ENCODE measurements around the gene ALG8.
A peak's percentile ranks its signal among the peaks of the same experiment; 100 is the strongest.
"Not testable (repeated sequence)": the region's sequence is repeated elsewhere in the genome, so short reads cannot be mapped to it uniquely, and the experiment has no call there.

ALG8 gene

DNA sequence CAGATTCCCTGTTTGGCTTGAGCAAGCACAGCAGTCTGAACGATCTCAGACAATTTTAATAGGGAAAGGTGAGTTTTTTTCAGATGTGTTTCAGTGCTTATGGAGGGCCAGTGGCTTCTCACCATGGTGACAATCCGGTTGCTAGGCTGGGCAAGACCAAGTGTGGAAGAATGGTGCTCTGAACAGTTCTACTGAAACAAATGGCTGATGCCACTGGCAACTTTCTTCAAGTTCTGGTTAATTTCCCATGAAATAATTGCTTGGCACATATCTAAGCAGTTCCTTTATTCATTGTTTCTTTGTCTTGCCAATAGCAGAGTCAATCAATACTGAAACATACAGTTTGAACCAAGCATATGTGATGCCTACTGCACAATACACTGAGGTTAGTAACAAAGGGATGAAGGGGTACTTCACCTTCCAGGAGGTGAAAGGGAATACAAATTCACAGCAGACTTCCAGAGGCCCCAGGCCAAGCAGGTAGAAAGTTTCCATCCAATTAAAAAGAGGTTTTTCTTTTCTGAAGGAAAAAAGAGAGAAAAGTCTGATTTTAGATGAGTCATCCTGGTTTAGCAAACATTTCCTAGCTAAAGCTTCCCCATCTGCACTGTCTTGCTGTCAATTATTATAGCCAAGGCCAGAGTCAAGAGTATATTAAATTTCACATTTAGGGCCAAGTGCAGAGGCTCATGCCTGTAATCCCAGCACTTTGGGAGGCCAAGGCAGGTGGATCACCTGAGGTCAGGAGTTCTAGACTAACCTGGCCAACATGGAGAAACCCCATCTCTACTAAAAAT lies 38.6 kb downstream of the ALG8 start:
- DNase-seq (ENCODE audit: low read depth in 1 of 2, low spot score in 1 of 2), result no peak

DNA sequence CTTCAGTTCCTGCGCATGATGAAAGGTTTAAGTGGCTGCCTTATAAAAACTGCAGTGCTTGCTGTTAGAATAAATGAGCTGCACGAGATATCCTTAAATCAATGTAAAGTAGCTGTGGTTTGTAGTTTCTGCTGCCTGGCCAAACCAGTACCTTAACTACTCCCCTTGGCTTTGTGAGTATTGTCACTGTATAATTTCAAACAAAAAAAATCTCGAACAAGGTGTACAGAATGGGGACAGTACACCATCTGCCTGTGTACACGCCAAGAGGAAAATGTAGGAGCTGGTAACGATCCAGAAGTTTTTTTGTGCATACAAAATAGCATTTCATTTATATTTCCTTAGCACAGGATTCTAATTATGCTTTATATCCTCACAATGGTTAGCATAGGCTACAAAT lies 39.2 kb downstream of the ALG8 start:
- no peak for DNase-seq (ENCODE audit: low read depth in 1 of 2, low spot score in 1 of 2)

DNA sequence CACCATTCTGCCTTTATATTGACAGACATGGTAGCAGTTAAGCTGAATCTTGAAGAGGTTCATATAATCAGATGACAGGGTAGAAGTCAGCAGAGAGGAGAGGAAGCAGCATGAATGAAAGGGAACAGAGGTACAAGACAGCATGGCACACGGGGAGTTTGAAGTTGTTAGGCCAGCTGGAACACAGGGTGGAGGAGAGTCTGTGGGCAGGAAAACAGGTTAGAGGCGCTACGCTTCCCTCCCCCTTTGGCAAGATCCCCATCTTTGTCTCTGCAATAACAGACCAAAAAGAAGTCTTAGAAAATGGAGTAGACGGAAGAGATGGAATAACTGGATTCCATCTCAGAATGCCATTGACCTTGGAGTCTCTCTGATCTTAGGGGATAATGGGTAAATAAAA lies 39.8 kb downstream of the ALG8 start:
- no peak for DNase-seq (ENCODE audit: low read depth in 1 of 2, low spot score in 1 of 2)

DNA sequence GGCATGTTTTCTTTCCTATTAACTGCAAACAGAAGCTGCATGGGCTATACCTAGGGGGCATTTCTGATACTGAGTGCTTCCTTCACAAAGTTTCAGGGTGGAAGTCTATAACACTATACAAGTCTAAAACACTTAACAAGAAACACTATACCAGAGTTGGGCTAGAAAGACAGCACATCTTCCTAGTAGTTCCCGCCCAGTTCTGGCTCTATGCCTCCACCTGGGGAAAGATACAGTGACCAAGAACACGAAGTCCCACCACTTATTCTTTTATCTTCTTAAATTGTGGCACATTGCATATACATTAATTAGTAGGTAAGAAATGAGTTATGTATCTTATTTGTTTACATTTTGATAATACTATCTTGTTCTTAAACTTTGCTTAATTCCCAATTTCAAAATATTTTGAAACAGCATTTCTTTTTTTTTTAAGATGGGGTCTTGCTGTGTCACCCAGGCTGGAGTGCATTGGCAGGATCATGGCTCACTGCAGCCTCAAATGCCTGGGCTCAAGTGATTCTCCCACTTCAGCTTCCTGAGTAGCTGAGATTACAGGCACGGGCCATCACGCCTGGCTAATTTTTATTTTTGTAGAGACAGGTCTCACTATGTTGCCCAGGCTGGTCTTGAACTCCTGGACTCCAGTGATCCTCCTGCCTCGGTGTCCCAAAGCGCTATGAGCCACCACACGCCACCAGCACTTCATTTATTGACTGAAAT lies 41.6 kb downstream of the ALG8 start:
- DNase-seq (ENCODE audit: low read depth in 1 of 2, low spot score in 1 of 2), result no peak

DNA sequence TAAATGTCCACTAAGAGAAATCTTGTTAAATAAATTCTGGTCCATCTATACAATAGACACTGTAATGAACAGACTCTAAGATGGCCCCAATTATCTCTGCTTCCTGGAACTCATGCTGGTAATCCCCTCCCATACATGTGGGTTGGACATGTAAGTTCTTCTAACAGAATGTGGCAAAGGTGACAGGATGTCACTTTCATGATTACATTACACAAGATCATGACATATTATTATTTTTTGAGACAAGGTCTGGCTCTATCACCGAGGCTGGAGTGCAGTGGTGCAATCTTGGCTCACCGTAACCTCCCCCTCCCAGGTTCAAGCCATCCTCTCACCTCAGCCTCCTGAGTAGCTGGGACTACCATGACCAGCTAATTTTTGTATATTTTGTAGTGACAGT lies 45.2 kb downstream of the ALG8 start:
- no peak for DNase-seq (ENCODE audit: low read depth in 1 of 2, low spot score in 1 of 2)

DNA sequence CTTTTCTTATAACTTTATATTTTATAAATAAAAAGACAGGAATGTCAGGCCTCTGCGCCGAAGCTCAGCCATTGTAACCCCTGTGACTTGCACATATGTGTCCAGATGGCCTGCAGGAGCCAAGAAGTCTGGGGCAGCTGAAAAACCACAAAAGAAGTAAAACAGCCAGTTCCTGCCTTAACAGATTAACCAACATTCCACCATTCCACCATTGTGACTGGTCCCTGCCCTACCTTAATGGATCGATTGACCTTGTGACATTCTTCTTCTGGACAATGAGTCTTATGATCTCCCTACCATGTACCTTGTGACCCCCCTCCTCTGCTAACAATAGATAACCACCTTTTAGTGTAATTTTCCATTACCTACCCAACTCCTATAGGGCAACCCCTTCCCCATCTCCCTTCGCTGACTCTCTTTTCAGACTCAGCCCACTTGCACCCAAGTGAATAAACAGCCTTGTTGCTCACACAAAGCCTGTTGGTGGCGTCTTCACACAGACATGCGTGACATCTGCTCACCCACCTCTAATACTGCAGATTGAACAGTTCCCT lies 52.8 kb downstream of the ALG8 start:
- DNase-seq (ENCODE audit: low read depth in 1 of 2, low spot score in 1 of 2), result not testable (repeated sequence)

DNA sequence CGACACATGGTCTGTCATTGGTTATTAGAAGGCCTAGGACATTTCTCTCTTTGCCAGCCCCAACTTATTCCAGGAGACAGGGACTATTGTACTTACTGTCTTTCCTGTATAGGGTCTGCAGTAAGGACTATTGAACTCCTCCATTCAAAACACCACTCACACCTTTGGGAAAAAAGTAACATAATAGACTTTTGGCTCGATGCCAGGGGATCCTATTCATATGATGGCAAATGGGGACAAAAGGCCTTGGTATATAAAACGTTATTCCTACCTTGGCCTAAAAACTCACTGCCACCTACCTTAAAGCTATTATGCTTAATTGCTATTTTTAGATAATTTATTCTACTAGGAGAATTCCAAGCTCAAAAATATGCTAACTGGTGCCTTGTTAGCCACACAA lies 53.5 kb downstream of the ALG8 start:
- DNase-seq (ENCODE audit: low read depth in 1 of 2, low spot score in 1 of 2), result no peak

DNA sequence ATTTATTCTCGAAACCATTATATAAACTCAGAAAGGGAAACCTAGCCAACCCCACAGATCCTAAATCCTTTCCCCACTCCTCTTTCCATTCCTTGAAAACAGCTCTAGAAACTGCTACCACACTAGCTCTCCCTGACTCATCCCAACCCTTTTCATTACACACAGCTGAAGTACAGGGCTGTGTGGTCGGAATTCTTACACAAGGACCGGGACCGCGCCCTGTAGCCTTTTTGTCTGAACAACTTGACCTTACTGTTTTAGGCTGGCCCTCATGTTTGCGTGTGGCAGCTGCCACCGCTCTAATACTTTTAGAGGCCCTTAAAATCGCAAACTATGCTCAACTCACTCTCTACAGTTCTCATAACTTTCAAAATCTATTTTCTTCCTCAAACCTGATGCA lies 54.9 kb downstream of the ALG8 start:
- DNase-seq (ENCODE audit: low read depth in 1 of 2, low spot score in 1 of 2), result not testable (repeated sequence)

DNA sequence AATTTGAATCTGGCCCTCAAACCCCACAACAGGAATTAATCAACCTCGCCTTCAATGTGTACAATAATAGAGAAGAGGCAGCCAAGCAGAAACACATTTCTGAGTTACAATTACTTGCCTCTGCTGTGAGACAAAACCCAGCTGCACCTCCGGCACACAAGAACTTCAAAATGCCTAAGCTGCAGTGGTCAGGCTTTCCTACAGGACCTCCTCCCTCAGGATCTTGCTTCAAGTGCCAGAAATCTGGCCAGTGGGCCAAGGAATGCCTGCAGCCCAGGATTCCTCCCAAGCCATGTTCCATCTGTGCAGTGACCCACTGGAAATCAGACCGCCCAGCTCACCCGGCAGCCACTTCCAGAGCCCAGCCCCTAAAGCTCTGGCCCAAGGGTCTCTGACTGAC lies 56.4 kb downstream of the ALG8 start:
- no peak for DNase-seq (ENCODE audit: low read depth in 1 of 2, low spot score in 1 of 2)

DNA sequence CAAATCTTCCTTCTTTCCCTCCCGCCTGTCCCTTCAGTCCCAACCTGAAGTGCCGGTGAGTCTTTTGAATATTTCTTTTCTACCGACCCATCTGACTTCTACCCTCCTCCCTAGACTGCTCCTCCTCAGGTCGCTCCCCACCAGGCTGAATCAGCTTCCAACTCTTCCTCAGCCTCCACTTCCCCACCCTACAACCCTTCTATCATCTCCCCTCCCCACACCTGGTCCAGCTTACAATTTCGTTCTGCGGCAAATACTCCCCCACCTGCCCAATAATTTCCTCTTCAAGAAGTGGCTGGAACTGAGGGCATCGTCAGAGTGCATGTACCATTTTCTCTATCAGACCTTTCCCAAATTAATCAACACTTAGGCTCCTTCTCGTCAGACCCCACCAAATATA lies 57.3 kb downstream of the ALG8 start:
- DNase-seq (ENCODE audit: low read depth in 1 of 2, low spot score in 1 of 2), result no peak

DNA sequence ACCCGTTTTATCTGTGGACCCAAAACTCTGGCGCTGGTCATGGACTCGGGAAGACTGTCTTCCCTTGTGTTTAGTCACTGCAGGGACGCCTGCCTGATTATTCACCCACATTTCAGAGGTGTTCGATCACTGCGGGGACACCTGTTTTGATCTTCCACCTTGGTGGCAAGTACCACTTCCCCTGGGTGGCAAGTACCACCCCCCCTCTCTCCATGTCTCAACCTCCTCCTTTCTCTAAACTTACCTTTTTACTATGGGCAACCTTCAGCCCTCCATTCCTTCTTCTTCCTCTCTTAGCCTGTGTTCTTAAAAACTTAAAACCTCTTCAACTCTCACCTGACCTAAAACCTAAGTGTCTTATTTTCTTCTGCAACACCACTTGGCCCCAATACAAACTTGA lies 57.8 kb downstream of the ALG8 start:
- no peak for DNase-seq (ENCODE audit: low read depth in 1 of 2, low spot score in 1 of 2)

DNA sequence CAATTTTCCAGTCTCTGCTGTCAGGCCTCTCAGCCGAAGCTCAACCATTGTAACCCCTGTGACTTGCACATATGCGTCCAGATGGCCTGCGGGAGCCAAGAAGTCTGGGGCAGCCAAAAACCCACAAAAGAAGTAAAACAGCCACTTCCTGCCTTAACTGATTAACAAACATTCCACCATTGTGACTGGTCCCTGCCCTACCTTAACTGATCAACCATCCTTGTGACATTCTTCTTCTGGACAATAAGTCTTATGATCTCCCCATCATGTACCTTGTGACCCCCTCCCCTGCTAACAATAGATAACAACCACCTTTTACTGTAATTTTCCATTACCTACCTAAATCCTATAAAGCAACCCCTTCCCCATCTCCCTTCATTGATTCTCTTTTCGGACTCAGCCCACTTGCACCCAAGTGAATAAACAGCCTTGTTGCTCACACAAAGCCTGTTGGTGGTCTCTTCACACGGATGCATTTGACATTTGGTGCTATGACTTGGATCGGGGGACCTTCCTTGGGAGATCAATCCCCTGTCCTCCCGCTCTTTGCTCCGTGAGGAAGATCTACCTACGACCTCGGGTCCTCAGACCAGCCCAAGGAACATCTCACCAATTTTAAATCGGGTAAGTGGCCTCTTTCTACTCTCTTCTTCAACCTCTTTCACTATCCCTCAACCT lies 58.5 kb downstream of the ALG8 start:
- no peak for DNase-seq (ENCODE audit: low read depth in 1 of 2, low spot score in 1 of 2)

DNA sequence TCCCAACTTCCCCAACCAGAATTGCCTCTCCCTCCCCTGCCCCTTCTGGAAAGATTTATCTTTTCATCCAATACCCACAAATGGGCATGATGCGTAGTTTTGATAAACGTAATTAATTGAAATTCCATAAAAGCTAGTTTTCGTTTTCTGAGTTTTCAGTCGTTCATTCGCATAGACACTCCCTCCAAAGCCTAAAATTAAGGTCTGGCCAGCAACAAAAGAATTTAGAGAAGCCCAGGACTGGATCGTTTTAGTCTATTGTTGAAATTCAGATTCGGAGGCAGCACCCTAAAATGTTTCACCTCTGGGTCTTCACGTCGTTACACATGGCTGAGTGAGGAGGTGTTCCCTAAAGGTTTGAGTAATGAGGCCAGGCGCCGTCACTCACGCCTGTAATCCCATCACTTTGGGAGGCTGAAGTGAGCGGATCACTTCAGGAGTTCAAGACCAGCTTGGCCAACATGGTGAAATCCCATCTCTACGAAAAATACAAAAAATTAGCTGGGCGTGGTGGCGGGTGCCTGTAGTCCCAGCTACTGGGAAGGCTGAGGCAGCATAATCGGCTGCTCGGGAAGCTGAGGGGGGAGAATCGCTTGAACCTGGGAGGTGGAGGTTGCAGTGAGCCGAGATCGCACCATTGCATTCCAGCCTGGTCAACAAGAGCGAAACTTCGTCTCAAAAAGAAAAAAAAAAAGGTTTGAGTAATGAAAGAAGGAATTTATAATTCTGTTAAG lies 59.2 kb downstream of the ALG8 start:
- DNase-seq (ENCODE audit: low read depth in 1 of 2, low spot score in 1 of 2), result no peak

DNA sequence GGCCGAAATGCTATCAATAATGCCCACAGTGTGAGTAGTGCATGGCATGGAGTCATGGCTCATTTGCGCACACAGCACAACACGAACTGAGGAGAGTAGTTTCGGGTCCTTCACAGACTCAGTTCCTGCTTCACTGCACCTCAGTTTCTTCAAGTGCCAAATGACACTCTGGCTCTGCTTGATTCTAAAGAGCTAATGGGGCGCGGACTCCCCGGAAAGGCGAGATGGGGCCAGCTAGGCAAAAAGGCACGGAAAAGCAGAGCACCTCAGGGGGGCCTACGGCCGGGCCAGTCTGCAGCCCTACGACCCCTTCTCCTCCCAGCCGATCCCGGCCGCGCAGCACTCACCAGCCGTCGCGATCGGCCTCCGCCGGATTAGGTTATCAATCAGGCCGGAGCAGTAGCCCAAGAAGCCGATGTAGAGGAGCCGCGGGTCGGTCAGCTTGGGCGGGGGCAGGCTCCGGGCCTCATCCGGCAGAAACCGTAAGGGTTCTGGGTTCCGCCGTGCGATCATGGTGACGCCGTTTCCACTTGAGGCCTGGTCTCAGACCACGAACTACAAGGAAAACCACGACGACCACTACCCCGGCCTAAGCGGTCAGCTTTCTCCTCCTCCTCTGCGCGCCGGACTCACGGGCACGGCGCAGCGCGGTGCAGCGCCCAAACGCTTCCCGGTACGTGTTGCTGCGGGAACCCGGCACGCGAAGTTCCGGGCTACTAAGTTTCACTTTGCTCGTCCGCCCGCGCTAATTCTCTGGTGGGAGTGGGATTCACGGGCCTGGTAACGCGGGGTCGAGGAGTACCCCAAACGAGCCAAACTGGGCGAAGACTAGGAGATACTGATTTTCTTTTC lies 60.0 kb downstream of the ALG8 start, which contains the start of gene NDUFC2:
NDUFC2 (minus strand) TSS at position 631 of the 852 bp plus-strand sequence; CDS start at position 513, 118 bp downstream.
- DNase-seq (ENCODE audit: low read depth in 1 of 2, low spot score in 1 of 2), result peak; percentile 22 to 51

DNA sequence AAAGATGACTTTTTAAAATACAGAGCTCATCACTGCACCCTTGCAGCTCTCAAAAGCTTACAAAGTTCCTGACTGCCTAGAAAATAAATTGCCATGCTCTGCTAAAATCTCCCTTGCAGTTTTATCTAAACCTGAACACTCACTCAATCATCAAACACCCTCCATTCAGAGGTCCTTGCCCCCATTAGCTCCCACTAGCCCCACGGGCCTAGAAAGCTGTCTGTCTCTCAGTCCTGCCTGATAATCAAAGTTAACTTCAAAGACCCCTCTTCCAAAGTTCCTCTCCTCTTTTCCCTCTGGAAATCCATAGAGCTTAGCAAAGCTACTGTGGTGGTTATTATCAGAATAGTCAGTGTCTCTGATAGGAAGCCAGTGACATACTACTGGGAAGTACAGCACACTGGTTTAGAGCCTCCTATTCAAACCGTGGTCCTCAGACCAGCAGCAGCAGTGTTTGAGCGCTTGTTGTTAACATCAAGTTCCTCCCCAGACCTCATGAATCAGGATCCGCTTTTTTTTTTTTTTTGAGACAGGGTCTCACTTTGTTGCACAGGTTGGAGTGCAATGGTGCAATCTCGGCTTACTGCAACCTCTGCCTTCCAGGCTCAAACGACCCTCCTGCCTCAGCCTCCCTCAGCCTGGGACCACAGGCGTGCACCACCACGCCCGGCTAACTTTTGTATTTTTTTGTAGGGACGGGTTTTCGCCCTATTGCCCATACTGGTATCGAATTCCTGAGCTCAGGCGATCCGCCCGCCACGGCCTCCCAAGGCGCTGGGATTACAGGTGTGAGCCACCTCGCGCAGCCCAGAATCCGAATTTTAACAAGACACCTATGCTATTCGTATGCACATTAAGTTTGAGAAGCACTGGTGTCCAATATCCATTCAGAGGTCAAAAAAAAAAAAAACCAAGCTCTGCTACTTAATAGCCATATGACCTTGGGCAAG lies 60.9 kb downstream of the ALG8 start:
- no peak for DNase-seq (ENCODE audit: low read depth in 1 of 2, low spot score in 1 of 2)

DNA sequence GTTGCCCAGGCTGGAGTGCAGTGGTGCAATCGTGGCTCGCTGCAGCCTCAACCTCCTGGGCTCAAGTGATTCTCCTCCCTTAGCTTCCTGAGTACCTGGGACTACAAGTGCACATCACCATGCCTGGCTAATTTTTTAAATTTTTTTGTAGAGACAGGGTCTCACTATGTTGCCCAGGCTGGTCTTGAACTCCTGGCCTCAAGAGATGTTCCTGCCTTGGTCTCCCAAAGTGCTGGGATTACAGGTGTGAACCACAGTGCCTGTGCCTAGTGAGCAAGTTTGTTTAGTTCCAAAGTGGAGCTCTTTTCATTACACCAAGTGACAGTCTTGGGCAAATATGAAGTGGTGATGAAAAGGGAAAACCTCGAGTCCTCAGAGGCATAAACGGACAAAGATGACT lies 61.8 kb downstream of the ALG8 start:
- not testable (repeated sequence) for DNase-seq (ENCODE audit: low read depth in 1 of 2, low spot score in 1 of 2)

DNA sequence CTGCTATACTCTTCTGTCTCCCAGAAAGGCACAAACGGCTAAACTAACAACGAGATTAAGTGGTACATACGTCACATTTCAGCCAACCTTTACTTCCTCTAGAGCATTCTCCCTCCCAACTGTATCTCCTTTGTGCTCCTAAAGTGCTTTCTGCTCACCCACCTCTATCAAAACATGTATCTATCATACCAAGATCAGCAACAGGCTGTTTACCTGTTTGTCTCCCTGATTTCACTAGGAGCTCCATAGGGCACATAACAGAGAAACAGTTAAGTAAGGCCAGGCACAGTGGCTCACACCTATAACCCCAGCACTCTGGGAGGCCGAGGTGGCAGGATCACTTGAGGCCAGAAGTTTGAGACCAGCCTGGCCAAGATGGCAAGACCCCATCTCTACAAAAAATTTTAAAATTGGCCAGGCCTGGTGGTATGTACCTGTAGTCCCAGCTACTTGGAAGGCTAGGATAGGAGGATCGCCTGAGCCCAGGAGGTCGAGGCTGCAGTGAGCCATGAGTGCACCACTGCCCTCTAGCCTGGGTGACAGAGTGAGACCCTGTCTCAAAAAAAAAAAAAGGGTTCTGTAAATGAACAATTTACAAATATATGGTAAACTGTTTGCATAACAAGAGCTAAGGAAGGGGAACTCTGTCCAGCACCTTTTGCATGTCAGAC lies 62.6 kb downstream of the ALG8 start:
- no peak for DNase-seq (ENCODE audit: low read depth in 1 of 2, low spot score in 1 of 2)

DNA sequence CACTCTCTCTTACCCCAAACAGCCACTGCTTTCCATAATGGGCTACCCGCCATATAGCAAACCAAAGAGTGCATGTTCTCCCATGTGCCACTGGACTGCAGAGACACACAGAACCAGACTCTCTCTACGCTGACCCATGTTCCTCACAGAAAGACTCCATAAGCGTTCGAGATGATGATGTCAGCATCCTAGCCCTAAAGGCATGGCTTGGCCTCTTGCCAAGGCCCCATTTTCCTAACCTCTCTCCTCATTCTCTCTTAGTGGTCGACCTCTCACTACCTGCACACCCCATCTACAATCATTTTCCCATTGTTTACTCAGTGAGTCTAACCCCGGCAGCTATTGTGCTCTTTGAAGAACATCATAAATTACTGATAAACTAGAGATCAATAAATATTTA lies 64.7 kb downstream of the ALG8 start:
- no peak for DNase-seq (ENCODE audit: low read depth in 1 of 2, low spot score in 1 of 2)

Data from stimulated activated CD4-positive, alpha-beta T cell treated with anti-CD3 and anti-CD28 coated beads, Interleukin-15, amount 100 ng/mL, for 1 hour (primary cell).